ENCODE data around the gene TUT4. TPM values are rescaled to one million over a fixed set of nuclear protein-coding genes. Genes with fewer than 3 reads are reported as not detected.

The TUT4 gene
- total RNA-seq, 6 donors from 2014 or later: 31.0 to 85.7 (median 55.4) TPM

DNA sequence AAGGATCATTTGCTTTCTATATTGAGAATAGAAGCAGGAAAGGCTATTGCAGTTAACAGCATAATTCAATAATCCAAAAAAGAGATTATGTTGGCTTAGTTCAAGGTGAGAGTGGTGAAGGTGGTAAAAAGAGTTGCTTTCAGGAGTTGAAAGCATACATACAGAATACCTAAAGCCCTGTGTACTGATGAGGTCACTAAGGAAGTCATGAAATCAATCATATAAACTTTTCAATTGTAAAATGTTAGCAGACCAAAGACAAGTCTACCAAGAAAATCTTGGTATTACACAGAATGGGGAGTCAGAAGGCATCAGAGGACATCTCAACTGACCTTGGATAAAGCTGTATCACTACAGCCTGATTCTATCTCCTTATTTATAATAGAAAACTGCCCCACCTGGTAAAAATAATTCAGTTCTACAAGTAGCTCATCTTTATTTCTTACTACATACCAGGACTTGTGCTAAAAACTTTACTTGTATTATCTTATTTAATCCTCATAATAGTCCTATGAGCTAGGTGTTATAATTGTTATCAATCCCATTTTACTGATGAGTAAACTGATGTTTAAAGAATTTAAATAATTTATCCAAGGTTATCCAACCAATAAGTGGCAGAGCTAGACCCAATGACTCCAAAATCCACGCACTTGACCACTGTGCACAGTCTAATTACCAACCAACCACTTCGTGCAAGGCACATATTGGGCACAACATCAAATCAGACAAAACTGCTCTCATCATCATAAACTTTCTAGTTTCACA lies 40.9 kb downstream of the TUT4 start:
- TF ChIP-seq EP300 (IDR thresholded peaks at IDR 0.05): no peak
- TF ChIP-seq, protein P1, sequence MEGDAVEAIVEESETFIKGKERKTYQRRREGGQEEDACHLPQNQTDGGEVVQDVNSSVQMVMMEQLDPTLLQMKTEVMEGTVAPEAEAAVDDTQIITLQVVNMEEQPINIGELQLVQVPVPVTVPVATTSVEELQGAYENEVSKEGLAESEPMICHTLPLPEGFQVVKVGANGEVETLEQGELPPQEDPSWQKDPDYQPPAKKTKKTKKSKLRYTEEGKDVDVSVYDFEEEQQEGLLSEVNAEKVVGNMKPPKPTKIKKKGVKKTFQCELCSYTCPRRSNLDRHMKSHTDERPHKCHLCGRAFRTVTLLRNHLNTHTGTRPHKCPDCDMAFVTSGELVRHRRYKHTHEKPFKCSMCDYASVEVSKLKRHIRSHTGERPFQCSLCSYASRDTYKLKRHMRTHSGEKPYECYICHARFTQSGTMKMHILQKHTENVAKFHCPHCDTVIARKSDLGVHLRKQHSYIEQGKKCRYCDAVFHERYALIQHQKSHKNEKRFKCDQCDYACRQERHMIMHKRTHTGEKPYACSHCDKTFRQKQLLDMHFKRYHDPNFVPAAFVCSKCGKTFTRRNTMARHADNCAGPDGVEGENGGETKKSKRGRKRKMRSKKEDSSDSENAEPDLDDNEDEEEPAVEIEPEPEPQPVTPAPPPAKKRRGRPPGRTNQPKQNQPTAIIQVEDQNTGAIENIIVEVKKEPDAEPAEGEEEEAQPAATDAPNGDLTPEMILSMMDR (IDR thresholded peaks at IDR 0.05): no peak
- no peak for TF ChIP-seq POLR2AphosphoS5 (IDR thresholded peaks at IDR 0.05)
- TF ChIP-seq POLR2A (IDR thresholded peaks at IDR 0.05): no peak
- no peaks in the 10 kb centered on the region for H3K9me3 ChIP-seq
- no peaks in the 10 kb centered on the region for H3K4me1 ChIP-seq
- H3K27me3 ChIP-seq: no peaks in the 10 kb centered on the region
- no peak overlapping the region for H3K27ac ChIP-seq
- ATAC-seq (ENCODE audit: low FRiP score in 2 of 2): no peak
- no peak for DNase-seq
- peaks cover 0 to 24% (median 4%) of the 10 kb centered on the region in 4 donors for H3K36me3 ChIP-seq
- no peak overlapping the region for H3K4me3 ChIP-seq
- WGBS, 2 donors: 97 to 99% methylated on average over 2 of the region's 2 CpGs

DNA sequence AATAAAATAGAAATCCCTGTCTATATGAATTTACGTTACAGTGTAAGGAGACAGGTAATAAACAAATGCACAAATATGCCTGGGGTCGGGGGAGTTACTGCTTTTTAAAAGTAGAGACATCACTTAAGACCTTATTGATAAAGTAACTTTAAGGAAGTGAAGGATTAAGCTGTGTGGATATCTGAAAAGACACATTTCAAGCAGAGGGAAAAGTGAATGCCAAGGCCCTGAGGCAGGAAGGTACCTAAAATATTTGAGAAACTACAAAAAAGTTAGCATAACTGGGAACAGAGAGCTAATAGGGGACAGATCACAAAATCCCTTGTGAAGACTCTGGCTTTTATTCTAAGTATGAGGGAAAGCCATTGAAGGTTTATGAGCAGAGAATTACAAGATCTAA lies 41.5 kb downstream of the TUT4 start:
- Histone ChIP-seq H3K9me3 (no peaks in the 10 kb centered on the region), H3K4me3 (no peak overlapping the region), H3K36me3 (peaks cover 0 to 27% (median 4%) of the 10 kb centered on the region in 4 donors), H3K27ac (no peak overlapping the region), H3K4me1 (no peaks in the 10 kb centered on the region), H3K27me3 (no peaks in the 10 kb centered on the region)
- 94 to 96% methylated on average over 2 of the region's 2 CpGs for WGBS, 2 donors
- DNase-seq: no peak
- ATAC-seq (ENCODE audit: low FRiP score in 2 of 2): no peak
- no peak for TF ChIP-seq EP300 (IDR thresholded peaks at IDR 0.05)
- TF ChIP-seq POLR2A (IDR thresholded peaks at IDR 0.05): no peak
- no peak for TF ChIP-seq POLR2AphosphoS5 (IDR thresholded peaks at IDR 0.05)
- TF ChIP-seq, protein P1 (IDR thresholded peaks at IDR 0.05): no peak

DNA sequence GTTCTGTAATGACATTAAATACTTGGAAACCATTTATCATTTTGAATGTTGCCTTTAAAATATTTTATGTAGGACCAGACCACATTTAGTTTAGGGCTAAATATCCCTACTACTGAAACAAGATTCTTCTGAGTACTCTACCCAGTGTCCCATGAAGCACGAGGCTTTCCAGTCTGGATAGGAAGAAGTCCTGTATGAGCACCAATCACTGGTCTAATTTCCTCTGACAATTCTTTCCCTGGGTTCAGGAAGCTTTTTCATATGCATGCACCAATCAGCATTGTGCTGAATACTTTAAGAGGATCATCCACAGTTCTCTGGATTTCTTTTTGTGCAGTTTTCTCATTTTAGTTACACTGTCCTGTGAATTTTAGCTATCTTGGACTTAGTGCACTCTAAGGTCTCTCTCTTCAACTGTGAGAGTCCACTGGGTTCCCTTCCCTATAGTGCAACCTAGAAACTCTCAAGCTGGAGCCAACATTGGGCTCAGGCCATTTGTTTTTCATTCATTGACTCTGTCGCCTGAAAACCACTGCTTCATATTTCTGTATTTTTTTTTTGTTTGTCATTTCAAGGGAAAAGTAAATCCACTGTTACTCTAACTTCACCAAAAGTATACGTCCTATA lies 45.9 kb downstream of the TUT4 start:
- H3K4me3 ChIP-seq: no peak overlapping the region
- no peak overlapping the region for H3K27ac ChIP-seq
- ATAC-seq (ENCODE audit: low FRiP score in 2 of 2) (no peak), DNase-seq (no peak)
- peaks cover 0 to 11% (median 0%) of the 10 kb centered on the region in 4 donors for H3K36me3 ChIP-seq
- TF ChIP-seq, protein P1 (IDR thresholded peaks at IDR 0.05): no peak
- TF ChIP-seq EP300 (IDR thresholded peaks at IDR 0.05) (no peak), POLR2A (IDR thresholded peaks at IDR 0.05) (no peak), POLR2AphosphoS5 (IDR thresholded peaks at IDR 0.05) (no peak)
- 59 to 91% methylated on average over 3 of the region's 3 CpGs for WGBS, 2 donors
- no peaks in the 10 kb centered on the region for H3K27me3 ChIP-seq
- no peaks in the 10 kb centered on the region for H3K9me3 ChIP-seq
- no peaks in the 10 kb centered on the region for H3K4me1 ChIP-seq

DNA sequence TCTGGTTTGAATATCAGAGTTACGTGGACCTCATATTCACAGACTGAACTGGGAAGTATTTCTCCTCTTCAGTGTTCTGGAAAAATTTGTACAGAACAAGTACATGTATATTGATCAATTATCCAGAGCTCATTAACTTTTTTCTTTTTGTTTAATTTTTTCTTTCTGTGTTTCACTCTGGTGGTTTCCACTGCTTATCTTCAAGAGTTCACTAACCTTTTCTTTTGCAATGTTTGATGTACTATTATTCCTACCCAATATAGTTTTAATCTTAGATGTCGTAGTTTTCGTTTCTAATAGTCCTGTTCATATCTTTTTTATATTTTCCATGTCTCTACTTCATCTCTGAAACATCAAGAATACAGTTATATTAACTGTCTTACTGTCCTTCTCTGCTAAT lies 46.5 kb downstream of the TUT4 start:
- Histone ChIP-seq H3K36me3 (peaks cover 0 to 11% (median 0%) of the 10 kb centered on the region in 4 donors), H3K4me1 (no peaks in the 10 kb centered on the region), H3K9me3 (no peaks in the 10 kb centered on the region), H3K27ac (no peak overlapping the region), H3K4me3 (no peak overlapping the region), H3K27me3 (no peaks in the 10 kb centered on the region)
- whole genome bisulfite sequencing, 2 donors: 91 to 98% methylated on average over 3 of the region's 3 CpGs
- TF ChIP-seq EP300 (IDR thresholded peaks at IDR 0.05): no peak
- TF ChIP-seq POLR2AphosphoS5 (IDR thresholded peaks at IDR 0.05): no peak
- no peak for TF ChIP-seq POLR2A (IDR thresholded peaks at IDR 0.05)
- TF ChIP-seq, protein P1 (IDR thresholded peaks at IDR 0.05): no peak
- ATAC-seq (ENCODE audit: low FRiP score in 2 of 2) (no peak), DNase-seq (no peak)
